Measurements from ENCODE around the gene PVR. TPM values are rescaled to one million over a fixed set of nuclear protein-coding genes. Genes with fewer than 3 reads are reported as not detected.

Gene PVR
- polyA plus RNA-seq, 1 donor from 2014 or later = 19.1 TPM

GRCh38 chr19:44685877-44686276 is 42.2 kb downstream of the PVR start:
- Histone ChIP-seq H2AFZ (ENCODE audit: low read depth, low read length) (no peak overlapping the region), H3K27ac (ENCODE audit: low read length) (no peak overlapping the region), H4K20me1 (ENCODE audit: insufficient read depth) (no peaks in the 10 kb centered on the region), H3K36me3 (ENCODE audit: insufficient read depth, low read length) (no peaks in the 10 kb centered on the region), H3F3A (ENCODE audit: insufficient read depth, low read length, poor library complexity, severe bottlenecking) (no peaks in the 10 kb centered on the region), H3K4me2 (ENCODE audit: low read length) (no peak overlapping the region), H3K4me3 (ENCODE audit: low read length) (no peak overlapping the region), H3K79me2 (replicated peaks; ENCODE audit: insufficient read depth, low read length) (no peaks in the 10 kb centered on the region), H3K27me3 (ENCODE audit: insufficient read depth, low read depth, low read length) (no peaks in the 10 kb centered on the region), H3K9me2 (ENCODE audit: insufficient read depth, low read length) (no peaks in the 10 kb centered on the region), H3K9me3 (ENCODE audit: low read length) (no peaks in the 10 kb centered on the region), H3K9ac (ENCODE audit: low read length) (no peak overlapping the region)
- TF ChIP-seq RAD21 (conservative IDR thresholded peaks at IDR 0.05) = no peak
- no peak for TF ChIP-seq POLR2AphosphoS5 (IDR thresholded peaks at IDR 0.05)
- TF ChIP-seq REST (IDR thresholded peaks at IDR 0.05; ENCODE audit: borderline replicate concordance) = no peak
- TF ChIP-seq TAF1 (IDR thresholded peaks at IDR 0.05; ENCODE audit: low read depth) = no peak
- no peak for TF ChIP-seq MXI1 (conservative IDR thresholded peaks at IDR 0.05; ENCODE audit: poor library complexity, severe bottlenecking)
- no peak for TF ChIP-seq EZH2 (IDR thresholded peaks at IDR 0.05; ENCODE audit: borderline replicate concordance, insufficient read depth, low read length, poor library complexity, severe bottlenecking)
- TF ChIP-seq SMC3 (conservative IDR thresholded peaks at IDR 0.05; ENCODE audit: poor library complexity) = no peak
- no peak for TF ChIP-seq EP300 (conservative IDR thresholded peaks at IDR 0.05; ENCODE audit: poor library complexity, severe bottlenecking)
- TF ChIP-seq CTCF (IDR thresholded peaks at IDR 0.05; ENCODE audit: poor library complexity, severe bottlenecking) = no peak

- H3K36me3 ChIP-seq (ENCODE audit: insufficient read depth, low read length) = no peaks in the 10 kb centered on the region
- H3K9me2 ChIP-seq (ENCODE audit: insufficient read depth, low read length) = no peaks in the 10 kb centered on the region
- H4K20me1 ChIP-seq (ENCODE audit: insufficient read depth) = no peaks in the 10 kb centered on the region
- no peak overlapping the region for H2AFZ ChIP-seq (ENCODE audit: low read depth, low read length)
- no peaks in the 10 kb centered on the region for H3F3A ChIP-seq (ENCODE audit: insufficient read depth, low read length, poor library complexity, severe bottlenecking)
- TF ChIP-seq EZH2 (IDR thresholded peaks at IDR 0.05; ENCODE audit: borderline replicate concordance, insufficient read depth, low read length, poor library complexity, severe bottlenecking) (no peak), REST (IDR thresholded peaks at IDR 0.05; ENCODE audit: borderline replicate concordance) (no peak), SMC3 (conservative IDR thresholded peaks at IDR 0.05; ENCODE audit: poor library complexity) (no peak), POLR2AphosphoS5 (IDR thresholded peaks at IDR 0.05) (no peak), CTCF (IDR thresholded peaks at IDR 0.05; ENCODE audit: poor library complexity, severe bottlenecking) (no peak), MXI1 (conservative IDR thresholded peaks at IDR 0.05; ENCODE audit: poor library complexity, severe bottlenecking) (no peak), EP300 (conservative IDR thresholded peaks at IDR 0.05; ENCODE audit: poor library complexity, severe bottlenecking) (no peak), RAD21 (conservative IDR thresholded peaks at IDR 0.05) (no peak), TAF1 (IDR thresholded peaks at IDR 0.05; ENCODE audit: low read depth) (no peak)
- no peaks in the 10 kb centered on the region for H3K27me3 ChIP-seq (ENCODE audit: insufficient read depth, low read depth, low read length)
- no peaks in the 10 kb centered on the region for H3K9me3 ChIP-seq (ENCODE audit: low read length)
- H3K27ac ChIP-seq (ENCODE audit: low read length) = no peak overlapping the region
- H3K79me2 ChIP-seq (replicated peaks; ENCODE audit: insufficient read depth, low read length) = no peaks in the 10 kb centered on the region
- no peak overlapping the region for H3K9ac ChIP-seq (ENCODE audit: low read length)
- no peak overlapping the region for H3K4me3 ChIP-seq (ENCODE audit: low read length)
- H3K4me2 ChIP-seq (ENCODE audit: low read length) = no peak overlapping the region
Observed at GRCh38 chr19:44686896-44687295, 43.2 kb downstream of the PVR start.

Data from neural cell (in vitro differentiated cells).